Mesenchymal stem cell (in vitro differentiated cells and primary cell): ENCODE measurements around the gene KLHL8.

Experiments used
- DNase-seq: peaks from one replicate; pipeline ENCODE4 v3.0.0-alpha.2; 2013
- H2AFZ ChIP-seq: one replicate; pipeline ENCODE4 v1.6.1; 2013; ENCODE audit warnings: low read depth, mild to moderate bottlenecking, control low read depth, inconsistent platforms, low read length, moderate library complexity
- H2AK5ac ChIP-seq: 2 replicates; pipeline ENCODE4 v1.6.1; 2013; ENCODE audit warnings: low read length, moderate library complexity, mild to moderate bottlenecking, inconsistent platforms; ENCODE audit not compliant: severe bottlenecking
- H2BK120ac ChIP-seq: one replicate; pipeline ENCODE4 v1.6.1; 2013; ENCODE audit warnings: low read depth, mild to moderate bottlenecking, inconsistent platforms, low read length, moderate library complexity
- H2BK12ac ChIP-seq, 2 experiments: one replicate each; pipeline ENCODE4 v1.6.1; 2013; ENCODE audit warnings: inconsistent platforms in 2 of 2, low read length in 2 of 2, mild to moderate bottlenecking in 2 of 2, moderate library complexity in 2 of 2, control low read depth in 1 of 2
- H2BK15ac ChIP-seq: one replicate; pipeline ENCODE4 v1.6.1; 2013; ENCODE audit warnings: mild to moderate bottlenecking, low read depth, inconsistent platforms; ENCODE audit not compliant: poor library complexity, severe bottlenecking
- H2BK5ac ChIP-seq: 2 replicates; pipeline ENCODE4 v1.6.1; 2013; ENCODE audit warnings: low read depth, mild to moderate bottlenecking, low read length, control low read depth, inconsistent platforms; ENCODE audit not compliant: poor library complexity, severe bottlenecking
- H3K14ac ChIP-seq, 2 experiments: one replicate each; pipeline ENCODE4 v1.6.1; 2013; ENCODE audit warnings: inconsistent platforms in 2 of 2, low read length in 2 of 2, control low read depth in 1 of 2, mild to moderate bottlenecking in 1 of 2, moderate library complexity in 1 of 2
- H3K18ac ChIP-seq, 2 experiments: one replicate each; pipeline ENCODE4 v1.6.1; 2013; ENCODE audit warnings: inconsistent platforms in 2 of 2, low read length in 2 of 2, control low read depth in 1 of 2, low read depth in 1 of 2, mild to moderate bottlenecking in 1 of 2
- H3K23ac ChIP-seq, 2 experiments: one replicate each; pipeline ENCODE4 v1.6.1; 2013; ENCODE audit warnings: inconsistent platforms in 2 of 2, low read length in 2 of 2, mild to moderate bottlenecking in 2 of 2, moderate library complexity in 2 of 2, control low read depth in 1 of 2
- H3K27ac ChIP-seq: 2 replicates; pipeline ENCODE4 v1.5.1; 2013; ENCODE audit warnings: mild to moderate bottlenecking, moderate library complexity, low read length, control low read depth, inconsistent platforms; ENCODE audit not compliant: poor library complexity, severe bottlenecking
- H3K27me3 ChIP-seq, 2 experiments: 2 replicates each; pipeline versions ENCODE4 v1.6.1 to v1.7.0; 2013; ENCODE audit warnings: low read length in 2 of 2, mild to moderate bottlenecking in 2 of 2, moderate library complexity in 2 of 2, control low read depth in 1 of 2, inconsistent platforms in 1 of 2; ENCODE audit not compliant: control insufficient read depth in 1 of 2, insufficient read depth in 1 of 2
- H3K36me3 ChIP-seq, 2 experiments: 2 replicates each; pipeline versions ENCODE4 v1.6.1 to v1.7.0; 2013; ENCODE audit warnings: low read length in 2 of 2, control low read depth in 1 of 2, inconsistent platforms in 1 of 2, low read depth in 1 of 2, mild to moderate bottlenecking in 1 of 2; ENCODE audit not compliant: insufficient read depth in 2 of 2, control insufficient read depth in 1 of 2
- H3K4ac ChIP-seq, 2 experiments: one replicate each; pipeline ENCODE4 v1.6.1; 2013; ENCODE audit warnings: inconsistent platforms in 2 of 2, low read length in 2 of 2, mild to moderate bottlenecking in 2 of 2, moderate library complexity in 2 of 2, control low read depth in 1 of 2, low read depth in 1 of 2
- H3K4me1 ChIP-seq: 2 replicates; pipeline ENCODE4 v1.6.1; 2013; ENCODE audit warnings: low read depth, low read length, control low read depth; ENCODE audit not compliant: control insufficient read depth, insufficient read depth
- H3K4me2 ChIP-seq: 2 replicates; pipeline ENCODE4 v1.6.1; 2013; ENCODE audit warnings: low read length, mild to moderate bottlenecking, inconsistent platforms; ENCODE audit not compliant: poor library complexity, severe bottlenecking
- H3K4me3 ChIP-seq, 2 experiments: 2 replicates each; pipeline versions ENCODE4 v1.5.1 to v1.7.0; 2013; ENCODE audit warnings: low read length in 2 of 2, mild to moderate bottlenecking in 2 of 2, control low read depth in 1 of 2, low read depth in 1 of 2; ENCODE audit not compliant: insufficient read depth in 1 of 2
- H3K79me1 ChIP-seq: replicated peaks from 2 replicates; pipeline ENCODE4 v1.6.1; 2013; ENCODE audit warnings: mild to moderate bottlenecking, control low read depth, low read length, inconsistent platforms; ENCODE audit not compliant: poor library complexity, severe bottlenecking
- H3K9ac ChIP-seq: 2 replicates; pipeline ENCODE4 v1.7.0; 2013; ENCODE audit warnings: mild to moderate bottlenecking, low read length, moderate library complexity
- H3K9me3 ChIP-seq: 2 replicates; pipeline ENCODE4 v1.7.0; 2013; ENCODE audit warnings: mild to moderate bottlenecking, low read length; ENCODE audit not compliant: control insufficient read depth
- H4K8ac ChIP-seq: one replicate; pipeline ENCODE4 v1.6.1; 2013; ENCODE audit warnings: inconsistent platforms, mild to moderate bottlenecking, low read length, moderate library complexity
- H4K91ac ChIP-seq: one replicate; pipeline ENCODE4 v1.6.1; 2013; ENCODE audit warnings: mild to moderate bottlenecking, low read length, inconsistent platforms
- WGBS: methylation state at CpG from one replicate; pipeline ENCODE4 v1.1.7; 2013; ENCODE audit warnings: mixed read lengths; 5-methylcytosine and 5-hydroxymethylcytosine counted together

Gene KLHL8

GRCh38 chr4:87239194-87239593, 18.8 kb upstream of the KLHL8 start:
- H3K9me3 ChIP-seq, result peaks cover 19% of the 10 kb centered on the region
- H3K27me3 ChIP-seq, result no peaks in the 10 kb centered on the region
- no peaks in the 10 kb centered on the region for H3K4me1 ChIP-seq
- H3K27ac ChIP-seq, result no peak overlapping the region
- no peak overlapping the region for H3K18ac ChIP-seq
- H3K14ac ChIP-seq, result no peak overlapping the region
- H4K8ac ChIP-seq, result no peak overlapping the region
- H3K23ac ChIP-seq, result no peak overlapping the region
- no peak overlapping the region for H2BK120ac ChIP-seq
- DNase-seq, result no peak
- no peak overlapping the region for H2BK5ac ChIP-seq
- no peak overlapping the region for H2BK12ac ChIP-seq
- no peak overlapping the region for H3K4me2 ChIP-seq
- H4K91ac ChIP-seq, result no peak overlapping the region
- no peak overlapping the region for H3K9ac ChIP-seq
- H2AFZ ChIP-seq, result no peak overlapping the region
- H2AK5ac ChIP-seq, result no peak overlapping the region
- no peaks in the 10 kb centered on the region for H3K36me3 ChIP-seq
- H3K4me3 ChIP-seq, result no peak overlapping the region
- no peak overlapping the region for H2BK15ac ChIP-seq
- no peaks in the 10 kb centered on the region for H3K79me1 ChIP-seq
- WGBS, result 93% methylated on average over 3 of the region's 5 CpGs
- H3K4ac ChIP-seq, result no peak overlapping the region

GRCh38 chr4:87236861-87237260, 16.4 kb upstream of the KLHL8 start:
- H3K9me3 ChIP-seq, result no peaks in the 10 kb centered on the region
- H3K27ac ChIP-seq, result no peak overlapping the region
- H3K79me1 ChIP-seq, result no peaks in the 10 kb centered on the region
- no peaks in the 10 kb centered on the region for H3K27me3 ChIP-seq
- no peak overlapping the region for H3K14ac ChIP-seq
- no peak overlapping the region for H2BK12ac ChIP-seq
- peak; percentile 9 for DNase-seq
- H4K91ac ChIP-seq, result no peak overlapping the region
- no peak overlapping the region for H3K4me3 ChIP-seq
- no peak overlapping the region for H2AFZ ChIP-seq
- no peak overlapping the region for H2BK5ac ChIP-seq
- no peak overlapping the region for H2BK15ac ChIP-seq
- H3K4me1 ChIP-seq, result no peaks in the 10 kb centered on the region
- H3K23ac ChIP-seq, result no peak overlapping the region
- H3K9ac ChIP-seq, result no peak overlapping the region
- no peak overlapping the region for H3K18ac ChIP-seq
- H3K4me2 ChIP-seq, result no peak overlapping the region
- no peaks in the 10 kb centered on the region for H3K36me3 ChIP-seq
- H2BK120ac ChIP-seq, result no peak overlapping the region
- no peak overlapping the region for H4K8ac ChIP-seq
- WGBS, result 94% methylated on average over 8 of the region's 9 CpGs
- peak overlapping the region; percentile 10 for H2AK5ac ChIP-seq
- no peak overlapping the region for H3K4ac ChIP-seq

GRCh38 chr4:87235020-87235671, 14.7 kb upstream of the KLHL8 start:
- H2BK120ac ChIP-seq, result no peak overlapping the region
- H3K4ac ChIP-seq, result no peak overlapping the region
- no peak overlapping the region for H3K4me2 ChIP-seq
- H2BK15ac ChIP-seq, result no peak overlapping the region
- no peaks in the 10 kb centered on the region for H3K27me3 ChIP-seq
- no peak overlapping the region for H2AK5ac ChIP-seq
- no peaks in the 10 kb centered on the region for H3K79me1 ChIP-seq
- H3K14ac ChIP-seq, result no peak overlapping the region
- H4K8ac ChIP-seq, result no peak overlapping the region
- H3K9ac ChIP-seq, result peak overlapping the region; percentile 93
- no peak overlapping the region for H4K91ac ChIP-seq
- no peak overlapping the region for H2BK5ac ChIP-seq
- no peak overlapping the region for H2AFZ ChIP-seq
- no peaks in the 10 kb centered on the region for H3K9me3 ChIP-seq
- no peaks in the 10 kb centered on the region for H3K36me3 ChIP-seq
- no peak overlapping the region for H3K18ac ChIP-seq
- WGBS, result 72% methylated on average over 3 of the region's 4 CpGs
- H3K4me3 ChIP-seq, result peak overlapping the region in 1 of 2 experiments; percentile 74
- H3K27ac ChIP-seq, result no peak overlapping the region
- no peak overlapping the region for H2BK12ac ChIP-seq
- DNase-seq, result peak; percentile 37
- no peak overlapping the region for H3K23ac ChIP-seq
- no peaks in the 10 kb centered on the region for H3K4me1 ChIP-seq

GRCh38 chr4:87232216-87232615, 11.8 kb upstream of the KLHL8 start:
- no peak overlapping the region for H2BK12ac ChIP-seq
- no peak overlapping the region for H2BK120ac ChIP-seq
- H3K4me2 ChIP-seq, result no peak overlapping the region
- H3K27ac ChIP-seq, result no peak overlapping the region
- no peak overlapping the region for H4K91ac ChIP-seq
- WGBS, result 100% methylated on average over 1 of the region's 2 CpGs
- no peaks in the 10 kb centered on the region for H3K79me1 ChIP-seq
- H2BK15ac ChIP-seq, result no peak overlapping the region
- no peak overlapping the region for H2AK5ac ChIP-seq
- no peak overlapping the region for H3K18ac ChIP-seq
- H3K23ac ChIP-seq, result no peak overlapping the region
- H3K14ac ChIP-seq, result no peak overlapping the region
- no peak overlapping the region for H3K9ac ChIP-seq
- H3K4me3 ChIP-seq, result no peak overlapping the region
- no peak overlapping the region for H3K4ac ChIP-seq
- no peaks in the 10 kb centered on the region for H3K36me3 ChIP-seq
- H4K8ac ChIP-seq, result no peak overlapping the region
- H2AFZ ChIP-seq, result no peak overlapping the region
- no peak overlapping the region for H2BK5ac ChIP-seq
- DNase-seq, result no peak
- H3K27me3 ChIP-seq, result no peaks in the 10 kb centered on the region
- H3K4me1 ChIP-seq, result no peaks in the 10 kb centered on the region
- H3K9me3 ChIP-seq, result no peaks in the 10 kb centered on the region
